ENCODE results near the gene FOXC2.

- TF ChIP-seq SRF (IDR thresholded peaks at IDR 0.05; ENCODE audit: low read depth in 2 of 2, low read length in 2 of 2) (no peak), BCLAF1 (IDR thresholded peaks at IDR 0.05) (no peak), YY1 (IDR thresholded peaks at IDR 0.05; ENCODE audit: low read depth, low read length) (no peak), CEBPB (IDR thresholded peaks at IDR 0.05; ENCODE audit: borderline replicate concordance in 1 of 2, low read depth in 2 of 2, low read length in 2 of 2) (no peak), USF2 (IDR thresholded peaks at IDR 0.05; ENCODE audit: borderline replicate concordance, low read depth, low read length) (no peak), RUNX3 (IDR thresholded peaks at IDR 0.05; ENCODE audit: low read length) (no peak), MAX (IDR thresholded peaks at IDR 0.05; ENCODE audit: low read depth, low read length) (no peak)
Measured at GRCh38 chr16:86584726-86585721, 18.4 kb downstream of the FOXC2 start.
